ENCODE results near the gene RASSF8.

- TF ChIP-seq CTCF (IDR thresholded peaks at IDR 0.05): no peak
- TF ChIP-seq POLR2A (IDR thresholded peaks at IDR 0.05): no peak
These were observed 37.4 kb downstream of the RASSF8 start for GRCh38 chr12:25995906-25996305.
